Urinary bladder (tissue), 4 donors: ENCODE measurements around the gene GNAS-AS1. TPM values are rescaled to one million over a fixed set of nuclear protein-coding genes. Genes with fewer than 3 reads are reported as not detected.

Experiments
- DNase-seq: peaks from one replicate; pipeline ENCODE4 v3.0.0-alpha.2; 2015; ENCODE audit errors: extremely low spot score
- H3K27ac ChIP-seq: one replicate; pipeline ENCODE4 v1.5.1; 2013; ENCODE audit warnings: low read depth, mild to moderate bottlenecking, moderate library complexity
- H3K36me3 ChIP-seq: one replicate; pipeline ENCODE4 v1.6.1; 2013; ENCODE audit warnings: mild to moderate bottlenecking, moderate library complexity; ENCODE audit not compliant: insufficient read depth
- H3K4me1 ChIP-seq: one replicate; pipeline ENCODE4 v1.6.1; 2013; ENCODE audit warnings: mild to moderate bottlenecking, moderate library complexity; ENCODE audit not compliant: insufficient read depth
- H3K4me3 ChIP-seq: one replicate; pipeline ENCODE4 v1.5.1; 2013; ENCODE audit warnings: low read depth, low read length
- WGBS: extraction: QIAGEN DNeasy Blood & Tissue Kit; methylation state at CpG from one replicate; pipeline ENCODE4 v1.1.7; 2013; 5-methylcytosine and 5-hydroxymethylcytosine counted together
- polyA plus RNA-seq: library from polyadenylated mRNA; stranded (reverse); fragments of 200-250 nt; gene quantifications from one replicate; pipeline ENCODE4 v1.2.3, GENCODE V29; 2013
- small RNA-seq: library from RNA; depleted of rRNA; stranded (forward); fragments of <200 nt; gene quantifications from one replicate; pipeline ENCODE3, GENCODE V24; 2014
- total RNA-seq: library from RNA; depleted of rRNA; stranded (reverse); fragments of >200 nt; gene quantifications from one replicate; pipeline ENCODE4 v1.2.3, GENCODE V29; 2014
- donor health status: healthy with polysubstance abuse.
- donor health status: healthy.

GNAS-AS1 gene
- total and polyA plus RNA-seq, 2 donors, result 0.13 to 1.4 TPM

DNA sequence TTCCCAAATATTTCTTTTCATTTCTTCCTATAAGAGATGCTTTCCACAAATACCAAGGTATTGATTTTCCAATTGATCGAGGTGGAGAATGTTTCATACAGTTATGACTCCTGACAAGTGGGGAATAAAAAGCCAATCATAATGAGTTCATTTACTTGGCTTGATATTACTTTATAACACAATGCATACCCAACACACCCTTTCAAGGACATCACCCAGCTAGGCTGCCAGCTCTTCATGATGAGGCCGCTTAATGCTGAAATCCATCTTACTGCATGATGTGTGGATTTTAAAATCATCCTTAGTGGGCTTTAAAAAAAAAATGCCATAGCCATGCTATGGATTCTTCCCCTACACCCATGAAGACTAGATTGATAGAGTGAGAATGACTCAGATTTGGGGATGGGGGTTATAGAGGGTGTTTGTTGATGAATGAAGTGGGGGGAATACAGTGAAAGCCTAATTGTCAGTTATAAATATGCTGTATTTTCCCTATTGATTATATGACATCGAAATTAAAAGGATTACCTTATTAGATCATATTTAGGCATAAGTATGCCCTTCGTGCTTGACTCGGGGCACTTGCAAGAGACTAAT lies 75.9 kb downstream of the GNAS-AS1 start:
- Histone ChIP-seq H3K27ac (no peak overlapping the region), H3K36me3 (no peaks in the 10 kb centered on the region), H3K4me1 (no peaks in the 10 kb centered on the region), H3K4me3 (no peak overlapping the region)
- WGBS, result 85% methylated on average over 5 of the region's 5 CpGs
- no peak for DNase-seq

DNA sequence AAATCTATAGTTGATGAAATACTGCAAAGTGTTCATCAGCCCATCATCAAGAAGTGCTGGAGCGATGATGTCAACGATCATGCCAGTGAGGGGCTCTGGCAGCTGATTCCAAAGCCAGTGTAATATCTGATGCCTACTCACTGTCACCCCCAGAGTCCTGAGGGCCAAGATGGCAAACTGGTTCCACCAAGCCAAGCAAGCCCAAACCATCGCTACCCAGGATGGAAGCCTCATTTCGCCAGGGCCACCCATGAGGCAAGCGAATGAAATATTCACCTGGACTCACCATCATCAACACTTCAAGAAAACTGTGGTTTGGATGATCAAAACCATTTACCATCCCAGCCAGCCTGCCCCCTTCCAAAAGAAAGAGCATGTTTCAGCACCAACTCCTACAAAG lies 76.5 kb downstream of the GNAS-AS1 start:
- H3K27ac ChIP-seq, result no peak overlapping the region
- WGBS, result 92% methylated on average over 5 of the region's 5 CpGs
- DNase-seq, result no peak

DNA sequence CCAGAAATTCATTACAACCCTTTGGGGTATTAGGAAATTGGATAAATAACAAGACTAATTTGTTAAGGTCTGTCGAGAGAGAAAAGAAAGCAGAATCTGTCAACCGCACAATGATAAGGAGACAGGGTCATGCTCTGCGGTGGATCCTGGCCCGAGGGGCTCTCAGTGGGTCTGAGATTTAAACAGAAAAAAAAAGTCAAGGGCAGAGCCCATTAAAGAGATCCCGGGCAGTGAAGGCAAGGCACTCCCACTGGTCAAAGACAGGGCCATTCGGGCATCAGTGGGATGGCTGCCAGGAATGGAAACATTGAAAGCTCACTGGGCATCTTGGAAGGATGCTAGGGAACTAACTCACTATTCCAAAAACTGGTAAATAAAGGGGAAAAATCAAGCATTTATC lies 77.9 kb downstream of the GNAS-AS1 start:
- Histone ChIP-seq H3K27ac (no peak overlapping the region), H3K4me1 (no peaks in the 10 kb centered on the region), H3K36me3 (no peaks in the 10 kb centered on the region), H3K4me3 (no peak overlapping the region)
- DNase-seq, result no peak
- WGBS, result 57% methylated on average over 6 of the region's 6 CpGs

More for the DNA sequence above, 76.5 kb downstream of the GNAS-AS1 start:
- Histone ChIP-seq H3K4me1 (no peaks in the 10 kb centered on the region), H3K4me3 (no peak overlapping the region), H3K36me3 (no peaks in the 10 kb centered on the region)

Small RNA genes lying within 50 kb of the gene (small RNA-seq; reads per million reads assigned to genes)
- gene MIR298 (not detected), gene RF02127 (not detected), gene RF02128 (not detected), gene RF02130 (not detected), gene RF02131 (not detected)

Other genes with a start within 250 kb of the GNAS-AS1 start
- 53.1 TPM for gene STX16, start 199.6 kb downstream of the GNAS-AS1 start, total RNA-seq
- 47.9 TPM for gene STX16, start 199.6 kb downstream of the GNAS-AS1 start, polyA plus RNA-seq
- gene NPEPL1, start 158.1 kb downstream of the GNAS-AS1 start, total RNA-seq, result 14.8 TPM
- gene NPEPL1, start 158.1 kb downstream of the GNAS-AS1 start, polyA plus RNA-seq, result 59.1 TPM
- gene GNAS, start 1.8 kb upstream of the GNAS-AS1 start, total RNA-seq, result 483 TPM
- gene GNAS, start 1.8 kb upstream of the GNAS-AS1 start, polyA plus RNA-seq, result 784 TPM
- 40.6 TPM for gene NELFCD, start 130.4 kb upstream of the GNAS-AS1 start, total RNA-seq
- gene NELFCD, start 130.4 kb upstream of the GNAS-AS1 start, polyA plus RNA-seq, result 42.7 TPM
- 55.1 TPM for gene CTSZ, start 156.4 kb upstream of the GNAS-AS1 start, total RNA-seq
- 165 TPM for gene CTSZ, start 156.4 kb upstream of the GNAS-AS1 start, polyA plus RNA-seq
- 0.58 TPM for gene TUBB1, start 168.5 kb upstream of the GNAS-AS1 start, total RNA-seq
- gene TUBB1, start 168.5 kb upstream of the GNAS-AS1 start, polyA plus RNA-seq, result 0.05 TPM
- gene ATP5F1E, start 181.4 kb upstream of the GNAS-AS1 start, total RNA-seq, result 26.8 TPM
- 50.7 TPM for gene ATP5F1E, start 181.4 kb upstream of the GNAS-AS1 start, polyA plus RNA-seq
- 57.2 TPM for gene PRELID3B, start 191.9 kb upstream of the GNAS-AS1 start, total RNA-seq
- gene PRELID3B, start 191.9 kb upstream of the GNAS-AS1 start, polyA plus RNA-seq, result 26.7 TPM